IPS-18a (cell line): ENCODE data around the gene TDG.
"Not testable (repeated sequence)": the region's sequence is repeated elsewhere in the genome, so short reads cannot be mapped to it uniquely, and the experiment has no call there.

ENCODE experiments used
- H3K27ac ChIP-seq: one replicate; pipeline ENCODE4 v1.5.1; 2013; ENCODE audit warnings: low read length
- H3K27me3 ChIP-seq: one replicate; pipeline ENCODE4 v1.6.1; 2013; ENCODE audit warnings: mild to moderate bottlenecking, low read length; ENCODE audit not compliant: control insufficient read depth, insufficient read depth
- H3K36me3 ChIP-seq: one replicate; pipeline ENCODE4 v1.6.1; 2013; ENCODE audit warnings: low read depth, low read length; ENCODE audit not compliant: control insufficient read depth
- H3K4me1 ChIP-seq: one replicate; pipeline ENCODE4 v1.6.1; 2013; ENCODE audit warnings: low read depth, low read length; ENCODE audit not compliant: control insufficient read depth
- H3K4me3 ChIP-seq: one replicate; pipeline ENCODE4 v1.5.1; 2013; ENCODE audit warnings: low read length
- H3K9ac ChIP-seq: one replicate; pipeline ENCODE4 v1.6.1; 2013; ENCODE audit warnings: mild to moderate bottlenecking, low read length, moderate library complexity
- H3K9me3 ChIP-seq: one replicate; pipeline ENCODE4 v1.6.1; 2013; ENCODE audit warnings: low read depth, low read length; ENCODE audit not compliant: control insufficient read depth

The TDG gene

DNA sequence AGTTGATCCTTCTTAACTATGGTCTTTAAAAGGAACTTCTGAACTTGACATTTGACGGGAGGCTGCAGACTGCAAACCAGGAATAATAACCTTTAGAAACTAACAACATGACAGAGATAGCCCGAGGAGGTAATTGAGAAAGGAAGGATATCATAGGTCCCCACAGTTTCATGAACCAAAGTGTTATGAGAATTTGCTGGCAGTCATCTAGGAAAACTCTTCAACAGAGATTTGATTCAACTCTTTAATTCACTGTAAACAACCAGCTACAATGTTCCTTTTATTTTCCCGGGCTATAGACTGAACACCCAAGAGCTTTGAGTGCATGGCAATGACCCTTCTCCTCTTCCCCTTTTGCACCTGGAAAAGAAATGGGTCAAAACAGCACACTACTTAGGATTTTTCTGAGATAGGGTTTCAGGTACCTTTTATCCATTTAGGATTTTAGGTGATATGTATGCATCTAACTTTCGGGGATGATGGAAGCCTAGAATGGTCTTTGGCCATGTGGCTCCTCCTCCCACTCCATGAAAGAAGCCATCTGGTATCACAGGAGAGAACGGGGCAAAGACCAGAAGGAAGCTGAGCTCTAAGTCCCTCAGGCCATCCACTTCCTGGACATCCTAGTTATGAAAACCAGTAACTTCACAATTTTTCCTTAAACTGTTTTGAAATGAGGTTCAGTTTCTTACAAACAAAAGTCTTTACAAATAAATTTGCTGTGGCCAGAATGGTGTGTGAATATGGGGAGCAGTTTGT is 61.3 kb downstream of the TDG start:
- no peak overlapping the region for H3K4me3 ChIP-seq
- no peaks in the 10 kb centered on the region for H3K27me3 ChIP-seq
- H3K4me1 ChIP-seq, result no peaks in the 10 kb centered on the region
- no peak overlapping the region for H3K9ac ChIP-seq
- no peaks in the 10 kb centered on the region for H3K36me3 ChIP-seq
- peaks cover 4% of the 10 kb centered on the region for H3K9me3 ChIP-seq
- no peak overlapping the region for H3K27ac ChIP-seq

DNA sequence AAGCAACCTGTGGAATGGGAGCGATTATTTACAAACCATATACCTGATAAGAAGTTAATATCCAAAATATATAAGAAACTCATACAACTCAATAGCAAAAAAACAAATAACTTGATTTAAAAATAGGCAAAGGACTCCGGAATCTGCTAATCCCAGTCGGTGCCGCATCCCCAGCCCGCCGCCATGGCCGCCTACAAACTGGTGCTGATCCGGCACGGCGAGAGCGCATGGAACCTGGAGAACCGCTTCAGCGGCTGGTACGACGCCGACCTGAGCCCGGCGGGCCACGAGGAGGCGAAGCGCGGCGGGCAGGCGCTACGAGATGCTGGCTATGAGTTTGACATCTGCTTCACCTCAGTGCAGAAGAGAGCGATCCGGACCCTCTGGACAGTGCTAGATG is 64.9 kb downstream of the TDG start:
- H3K36me3 ChIP-seq, result not testable (repeated sequence)

DNA sequence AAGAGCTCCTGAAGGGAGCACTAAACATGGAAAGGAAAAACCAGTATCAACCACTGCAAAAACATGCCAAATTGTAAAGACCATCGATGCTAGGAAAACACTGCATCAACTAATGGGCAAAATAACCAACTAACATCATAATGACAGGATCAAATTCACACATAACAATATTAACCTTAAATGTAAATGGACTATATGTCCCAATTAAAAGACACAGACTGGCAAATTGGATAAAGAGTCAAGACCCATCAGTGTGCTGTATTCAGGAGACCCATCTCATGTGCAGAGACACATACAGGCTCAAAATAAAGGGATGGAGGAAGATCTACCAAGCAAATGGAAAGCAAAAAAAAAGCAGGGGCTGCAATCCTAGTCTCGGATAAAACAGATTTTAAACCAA is 70.5 kb downstream of the TDG start:
- not testable (repeated sequence) for H3K36me3 ChIP-seq, H3K9ac ChIP-seq, H3K4me1 ChIP-seq, H3K27me3 ChIP-seq, H3K9me3 ChIP-seq, H3K27ac ChIP-seq, H3K4me3 ChIP-seq

More for the DNA sequence above, 64.9 kb downstream of the TDG start:
- not testable (repeated sequence) for H3K27ac ChIP-seq, H3K9me3 ChIP-seq, H3K27me3 ChIP-seq, H3K4me3 ChIP-seq, H3K9ac ChIP-seq, H3K4me1 ChIP-seq
